ENCODE measurements around the gene THBS4. TPM values are rescaled to one million over a fixed set of nuclear protein-coding genes. Genes with fewer than 3 reads are reported as not detected.
A peak's percentile ranks its signal among the peaks of the same experiment; 100 is the strongest.
"Not testable (repeated sequence)": the region's sequence is repeated elsewhere in the genome, so short reads cannot be mapped to it uniquely, and the experiment has no call there.

Gene THBS4
- polyA plus RNA-seq, 1 donor from 2014 or later, result 6.3 TPM

DNA sequence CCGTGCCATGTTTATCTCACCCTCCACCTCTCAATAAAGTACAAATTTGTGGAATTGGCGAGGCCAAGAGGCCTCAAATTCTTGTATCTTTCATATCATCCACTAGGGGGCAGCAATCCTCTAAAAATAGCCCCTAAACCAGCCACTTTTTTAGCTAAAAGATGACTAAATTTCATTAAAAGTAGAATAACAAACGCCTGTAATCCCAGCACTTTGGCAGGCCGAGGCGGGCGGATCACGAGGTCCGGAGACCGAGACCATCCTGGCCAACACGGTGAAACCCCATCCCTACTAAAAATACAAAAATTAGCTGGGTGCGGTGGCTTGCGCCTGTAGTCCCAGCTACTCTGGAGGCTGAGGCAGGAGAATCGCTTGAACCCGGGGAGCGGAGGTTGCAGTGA, 56.6 kb downstream of the THBS4 start:
- not testable (repeated sequence) for H3K36me3 ChIP-seq (ENCODE audit: insufficient read depth, low read length); H4K20me1 ChIP-seq (ENCODE audit: insufficient read depth); H3F3A ChIP-seq (ENCODE audit: insufficient read depth, low read length, poor library complexity, severe bottlenecking); H3K4me2 ChIP-seq (ENCODE audit: low read length); H3K4me3 ChIP-seq (ENCODE audit: low read length); H3K9me3 ChIP-seq (ENCODE audit: low read length); H3K9ac ChIP-seq (ENCODE audit: low read length); H3K79me2 ChIP-seq (replicated peaks; ENCODE audit: insufficient read depth, low read length); H3K27ac ChIP-seq (ENCODE audit: low read length); H3K9me2 ChIP-seq (ENCODE audit: insufficient read depth, low read length); H3K27me3 ChIP-seq (ENCODE audit: insufficient read depth, low read depth, low read length); H2AFZ ChIP-seq (ENCODE audit: low read depth, low read length)
- peak; percentile 84 for TF ChIP-seq SMC3 (conservative IDR thresholded peaks at IDR 0.05; ENCODE audit: poor library complexity)
- peak; percentile 89 for TF ChIP-seq RAD21 (conservative IDR thresholded peaks at IDR 0.05)
- TF ChIP-seq, protein P1, sequence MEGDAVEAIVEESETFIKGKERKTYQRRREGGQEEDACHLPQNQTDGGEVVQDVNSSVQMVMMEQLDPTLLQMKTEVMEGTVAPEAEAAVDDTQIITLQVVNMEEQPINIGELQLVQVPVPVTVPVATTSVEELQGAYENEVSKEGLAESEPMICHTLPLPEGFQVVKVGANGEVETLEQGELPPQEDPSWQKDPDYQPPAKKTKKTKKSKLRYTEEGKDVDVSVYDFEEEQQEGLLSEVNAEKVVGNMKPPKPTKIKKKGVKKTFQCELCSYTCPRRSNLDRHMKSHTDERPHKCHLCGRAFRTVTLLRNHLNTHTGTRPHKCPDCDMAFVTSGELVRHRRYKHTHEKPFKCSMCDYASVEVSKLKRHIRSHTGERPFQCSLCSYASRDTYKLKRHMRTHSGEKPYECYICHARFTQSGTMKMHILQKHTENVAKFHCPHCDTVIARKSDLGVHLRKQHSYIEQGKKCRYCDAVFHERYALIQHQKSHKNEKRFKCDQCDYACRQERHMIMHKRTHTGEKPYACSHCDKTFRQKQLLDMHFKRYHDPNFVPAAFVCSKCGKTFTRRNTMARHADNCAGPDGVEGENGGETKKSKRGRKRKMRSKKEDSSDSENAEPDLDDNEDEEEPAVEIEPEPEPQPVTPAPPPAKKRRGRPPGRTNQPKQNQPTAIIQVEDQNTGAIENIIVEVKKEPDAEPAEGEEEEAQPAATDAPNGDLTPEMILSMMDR (IDR thresholded peaks at IDR 0.05; ENCODE audit: poor library complexity, severe bottlenecking), result peak; percentile 87

DNA sequence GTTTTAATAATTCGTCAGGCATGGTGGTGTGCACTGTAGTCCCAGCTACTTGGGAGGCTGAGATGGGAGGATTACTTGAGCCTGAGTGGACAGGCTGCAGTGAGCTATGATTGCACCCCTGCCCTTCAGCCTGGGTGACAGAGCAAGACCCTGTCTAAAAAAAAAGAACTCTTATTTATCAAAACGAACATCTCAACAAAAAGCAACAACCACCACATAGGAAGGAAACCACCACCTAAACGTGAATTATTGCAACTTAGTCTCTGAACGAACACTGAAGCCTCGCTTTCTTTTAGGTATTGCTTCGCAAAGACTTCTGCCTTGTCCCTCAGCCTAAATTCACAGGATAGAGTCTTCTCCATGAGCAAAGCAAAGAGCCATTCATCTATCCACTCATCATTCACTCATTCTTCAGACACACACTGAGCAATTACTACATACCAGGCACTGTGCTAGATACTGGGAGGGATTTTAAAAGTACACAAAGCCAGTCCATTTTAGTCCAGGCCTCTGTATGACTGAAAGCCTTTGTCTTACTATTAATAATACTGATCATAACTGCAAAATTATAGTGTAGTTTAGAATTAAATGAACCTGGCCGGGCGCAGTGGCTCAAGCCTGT, 57.4 kb downstream of the THBS4 start:
- no peak overlapping the region for H3K27ac ChIP-seq (ENCODE audit: low read length)

More for the DNA sequence above, 57.4 kb downstream of the THBS4 start:
- Histone ChIP-seq H3K9ac (ENCODE audit: low read length) (no peak overlapping the region), H3K4me2 (ENCODE audit: low read length) (no peak overlapping the region), H4K20me1 (ENCODE audit: insufficient read depth) (no peaks in the 10 kb centered on the region), H3K9me2 (ENCODE audit: insufficient read depth, low read length) (no peaks in the 10 kb centered on the region), H3F3A (ENCODE audit: insufficient read depth, low read length, poor library complexity, severe bottlenecking) (no peaks in the 10 kb centered on the region), H3K4me3 (ENCODE audit: low read length) (no peak overlapping the region), H3K79me2 (replicated peaks; ENCODE audit: insufficient read depth, low read length) (no peaks in the 10 kb centered on the region), H3K36me3 (ENCODE audit: insufficient read depth, low read length) (no peaks in the 10 kb centered on the region), H2AFZ (ENCODE audit: low read depth, low read length) (no peak overlapping the region), H3K27me3 (ENCODE audit: insufficient read depth, low read depth, low read length) (no peaks in the 10 kb centered on the region), H3K9me3 (ENCODE audit: low read length) (no peaks in the 10 kb centered on the region)
- TF ChIP-seq RAD21 (conservative IDR thresholded peaks at IDR 0.05), result no peak
- TF ChIP-seq, protein P1 (IDR thresholded peaks at IDR 0.05; ENCODE audit: poor library complexity, severe bottlenecking), result no peak
- TF ChIP-seq EP300 (conservative IDR thresholded peaks at IDR 0.05; ENCODE audit: poor library complexity, severe bottlenecking), result no peak
- TF ChIP-seq, protein P2, sequence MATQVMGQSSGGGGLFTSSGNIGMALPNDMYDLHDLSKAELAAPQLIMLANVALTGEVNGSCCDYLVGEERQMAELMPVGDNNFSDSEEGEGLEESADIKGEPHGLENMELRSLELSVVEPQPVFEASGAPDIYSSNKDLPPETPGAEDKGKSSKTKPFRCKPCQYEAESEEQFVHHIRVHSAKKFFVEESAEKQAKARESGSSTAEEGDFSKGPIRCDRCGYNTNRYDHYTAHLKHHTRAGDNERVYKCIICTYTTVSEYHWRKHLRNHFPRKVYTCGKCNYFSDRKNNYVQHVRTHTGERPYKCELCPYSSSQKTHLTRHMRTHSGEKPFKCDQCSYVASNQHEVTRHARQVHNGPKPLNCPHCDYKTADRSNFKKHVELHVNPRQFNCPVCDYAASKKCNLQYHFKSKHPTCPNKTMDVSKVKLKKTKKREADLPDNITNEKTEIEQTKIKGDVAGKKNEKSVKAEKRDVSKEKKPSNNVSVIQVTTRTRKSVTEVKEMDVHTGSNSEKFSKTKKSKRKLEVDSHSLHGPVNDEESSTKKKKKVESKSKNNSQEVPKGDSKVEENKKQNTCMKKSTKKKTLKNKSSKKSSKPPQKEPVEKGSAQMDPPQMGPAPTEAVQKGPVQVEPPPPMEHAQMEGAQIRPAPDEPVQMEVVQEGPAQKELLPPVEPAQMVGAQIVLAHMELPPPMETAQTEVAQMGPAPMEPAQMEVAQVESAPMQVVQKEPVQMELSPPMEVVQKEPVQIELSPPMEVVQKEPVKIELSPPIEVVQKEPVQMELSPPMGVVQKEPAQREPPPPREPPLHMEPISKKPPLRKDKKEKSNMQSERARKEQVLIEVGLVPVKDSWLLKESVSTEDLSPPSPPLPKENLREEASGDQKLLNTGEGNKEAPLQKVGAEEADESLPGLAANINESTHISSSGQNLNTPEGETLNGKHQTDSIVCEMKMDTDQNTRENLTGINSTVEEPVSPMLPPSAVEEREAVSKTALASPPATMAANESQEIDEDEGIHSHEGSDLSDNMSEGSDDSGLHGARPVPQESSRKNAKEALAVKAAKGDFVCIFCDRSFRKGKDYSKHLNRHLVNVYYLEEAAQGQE (IDR thresholded peaks at IDR 0.05; ENCODE audit: borderline replicate concordance), result no peak
- TF ChIP-seq EZH2 (IDR thresholded peaks at IDR 0.05; ENCODE audit: borderline replicate concordance, insufficient read depth, low read length, poor library complexity, severe bottlenecking), result no peak
- no peak for TF ChIP-seq POLR2AphosphoS5 (IDR thresholded peaks at IDR 0.05)
